GM20431 (cell line): Measurements from ENCODE around the gene MFRP.

Source experiments
- in situ Hi-C: fragments of 300-500 bp; cut with MseI, MboI; formaldehyde crosslinking; loops from one replicate; pipeline ENCODE4 v1.15.0; 2020; ENCODE audit warnings: low sequenced_read_pairs; ENCODE audit not compliant: unreplicated experiment

MFRP gene

GRCh38 chr11:119305556-119306372 is 40.7 kb downstream of the MFRP start:
- in situ Hi-C loops, result no loop called here

GRCh38 chr11:119303227-119303718 is 43.2 kb downstream of the MFRP start:
- in situ Hi-C loops, result no loop called here

GRCh38 chr11:119300198-119300964 is 46.1 kb downstream of the MFRP start:
- in situ Hi-C loops, result no loop called here

- in situ Hi-C loops, result no loop called here
These were observed 47.1 kb downstream of the MFRP start for GRCh38 chr11:119299416-119299815.

GRCh38 chr11:119298726-119299125 is 47.8 kb downstream of the MFRP start:
- in situ Hi-C loops, result no loop called here

- in situ Hi-C loops, result no loop called here
These were observed 48.6 kb downstream of the MFRP start for GRCh38 chr11:119297938-119298337.

- in situ Hi-C loops, result no loop called here
These were observed 51.3 kb downstream of the MFRP start for GRCh38 chr11:119295178-119295577.

GRCh38 chr11:119293461-119293860 is 53.0 kb downstream of the MFRP start:
- in situ Hi-C loops, result no loop called here

GRCh38 chr11:119290894-119291497 is 55.5 kb downstream of the MFRP start:
- in situ Hi-C loops, result no loop called here
